ENCODE results near the gene EGFR.

EGFR gene

DNA sequence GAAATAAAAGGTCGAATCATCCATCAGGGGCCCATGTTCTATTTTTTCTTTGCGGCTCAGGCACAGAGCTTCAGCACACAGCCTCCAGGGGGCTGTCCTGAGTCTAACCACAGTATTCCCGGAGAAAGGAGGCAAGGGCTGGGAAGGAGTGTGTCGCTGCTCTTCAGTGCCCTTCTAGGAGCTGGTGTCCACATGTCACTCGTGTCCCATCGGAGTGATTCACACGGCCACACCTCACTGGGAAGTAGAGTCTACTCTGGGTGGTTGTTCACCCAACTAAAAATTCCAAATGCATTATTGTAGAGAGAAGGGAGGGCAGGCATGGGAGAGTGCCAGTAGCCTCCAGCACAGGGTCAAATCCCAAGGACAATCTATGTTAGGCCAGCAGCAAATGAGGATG lies 231.5 kb downstream of the EGFR start:
- no peak for DNase-seq (ENCODE audit: low read depth)

DNA sequence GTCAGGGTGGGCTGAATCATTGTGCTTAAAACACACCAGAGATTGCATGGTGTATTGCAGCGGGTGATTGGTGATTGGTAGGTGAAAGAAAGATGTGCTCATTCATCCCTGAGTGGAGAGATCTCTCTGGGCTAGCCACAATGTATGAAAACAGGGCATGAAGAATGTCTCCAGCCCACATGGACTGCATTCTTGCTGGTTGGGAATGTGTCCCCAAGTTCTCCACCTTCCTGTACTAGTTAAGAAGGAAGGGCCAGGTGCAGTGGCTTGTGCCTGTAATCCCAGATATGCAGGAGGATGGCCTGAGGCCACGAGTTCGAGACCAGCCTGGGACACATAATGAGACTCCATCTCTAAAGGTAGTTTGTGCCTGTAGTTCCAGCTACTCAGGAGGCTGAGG lies 232.5 kb downstream of the EGFR start:
- DNase-seq (ENCODE audit: low read depth): no peak

DNA sequence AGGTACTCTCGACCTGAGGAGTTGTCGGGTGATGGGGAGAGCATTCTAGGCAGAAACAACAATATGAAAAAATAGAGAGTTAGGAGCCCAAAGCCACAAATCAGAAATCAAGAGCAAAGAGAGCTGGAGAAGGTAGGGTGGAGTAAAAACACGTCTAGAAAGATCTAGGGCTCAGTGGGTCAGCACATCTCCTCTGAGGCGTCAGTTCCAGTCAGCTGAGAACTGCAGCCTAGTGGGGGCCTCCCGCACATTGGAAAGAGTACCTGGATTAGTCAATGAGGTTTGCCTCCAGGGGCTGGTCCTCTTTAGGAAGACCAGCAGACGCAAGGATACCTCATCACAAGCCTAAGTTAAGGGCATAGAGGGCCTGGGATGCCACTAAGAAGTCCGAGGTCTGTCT lies 233.1 kb downstream of the EGFR start:
- DNase-seq (ENCODE audit: low read depth): no peak

- no peak for DNase-seq (ENCODE audit: low read depth)
These were observed 233.6 kb downstream of the EGFR start for GRCh38 chr7:55252386-55252785.

GRCh38 chr7:55253188-55253587 lies 234.4 kb downstream of the EGFR start:
- no peak for DNase-seq (ENCODE audit: low read depth)

DNA sequence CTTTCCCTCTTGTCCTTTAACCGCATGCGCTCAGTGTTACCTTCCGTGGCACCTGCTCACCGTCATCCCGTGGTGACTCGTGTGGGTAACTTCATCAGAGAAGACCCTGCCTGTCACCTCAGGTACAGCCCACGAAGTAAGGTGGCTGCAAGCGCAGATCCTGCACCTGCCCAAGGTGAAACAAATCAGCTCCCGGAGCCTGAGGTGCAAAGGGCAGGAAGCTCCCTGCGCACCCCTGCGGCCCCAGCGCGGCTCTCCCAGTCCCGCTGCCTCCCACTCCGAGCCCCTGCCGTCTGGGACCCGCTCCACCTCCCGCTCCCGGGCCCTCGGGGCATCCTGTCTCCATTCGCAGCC lies 235.4 kb downstream of the EGFR start:
- DNase-seq (ENCODE audit: low read depth): no peak

GRCh38 chr7:55254596-55255495 lies 236.0 kb downstream of the EGFR start:
- DNase-seq (ENCODE audit: low read depth): peak; percentile 58

- DNase-seq (ENCODE audit: low read depth): peak; percentile 70
These were observed 237.0 kb downstream of the EGFR start for GRCh38 chr7:55255496-55256445.

DNA sequence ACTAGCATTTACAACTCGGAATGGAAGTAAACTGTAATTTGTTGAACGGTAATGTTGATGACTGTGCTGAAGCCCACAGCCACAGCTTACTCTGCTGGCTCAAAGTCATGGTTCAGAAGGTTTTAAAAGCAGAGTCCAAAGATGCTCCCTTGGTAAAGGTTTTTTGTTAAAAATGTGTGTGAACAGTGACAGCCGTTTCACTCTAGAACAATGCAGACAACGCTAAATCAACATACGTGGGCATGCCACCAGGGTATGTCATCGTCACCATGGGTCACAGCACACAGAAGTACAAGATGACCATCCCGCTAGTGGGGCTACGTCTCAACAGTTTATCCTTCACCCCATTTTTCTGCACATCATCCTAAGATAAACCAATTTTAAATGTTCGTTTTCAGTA lies 239.8 kb downstream of the EGFR start:
- DNase-seq (ENCODE audit: low read depth): no peak

DNA sequence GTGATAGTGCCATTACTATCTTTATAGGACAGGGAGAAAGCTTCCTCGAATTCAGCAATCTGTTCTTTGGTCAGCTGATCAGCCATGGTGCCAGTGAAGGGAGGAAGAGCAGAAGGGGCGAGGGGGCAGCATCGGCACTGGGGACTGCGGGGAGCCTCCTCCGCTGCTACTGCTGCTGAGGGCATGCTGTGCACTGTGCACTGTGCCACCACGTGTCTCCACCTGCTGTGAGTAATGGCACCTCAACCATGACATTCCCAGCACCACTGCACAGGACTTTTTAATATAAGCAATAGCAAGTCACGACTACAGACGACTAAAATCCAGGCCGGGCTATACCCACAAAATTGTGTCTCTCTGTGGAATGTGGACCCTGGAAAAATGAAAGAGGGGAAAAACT lies 241.4 kb downstream of the EGFR start:
- no peak for DNase-seq (ENCODE audit: low read depth)

GRCh38 chr7:55260676-55261385 lies 242.0 kb downstream of the EGFR start:
- DNase-seq (ENCODE audit: low read depth): no peak
